Heart left ventricle (tissue), 16 donors: ENCODE results near the gene KLHL2. TPM values are rescaled to one million over a fixed set of nuclear protein-coding genes. Genes with fewer than 3 reads are reported as not detected.

ENCODE experiments used
- ATAC-seq, 4 donors: fragments of 200-7000 bp; cut with Tn5 transposase; one replicate each; pipeline ENCODE4 v1.9.1; 2020 to 2022; ENCODE audit warnings: moderate library complexity in 4 of 4, mild to moderate bottlenecking in 3 of 4, moderate number of reproducible peaks in 1 of 4
- DNase-seq, 5 donors: peaks; one replicate each; pipeline ENCODE4 v3.0.0-alpha.2; 2020
- H3K27ac ChIP-seq, 12 donors: fragments of 200-600 bp; sonication (generic) in 4 of 12; one replicate each; pipeline versions ENCODE4 v1.5.0 to v1.8.0; 2016 to 2022; ENCODE audit warnings: mild to moderate bottlenecking in 2 of 12
- H3K27me3 ChIP-seq, 9 donors: fragments of 200-600 bp; sonication (generic) in 2 of 9; one replicate each; pipeline versions ENCODE4 v1.5.1 to v1.8.0; 2016 to 2022; ENCODE audit warnings: mild to moderate bottlenecking in 3 of 9
- H3K36me3 ChIP-seq, 9 donors: fragments of 200-600 bp; sonication (generic) in 2 of 9; one replicate each; pipeline versions ENCODE4 v1.5.0 to v1.8.0; 2018 to 2022; ENCODE audit warnings: mild to moderate bottlenecking in 2 of 9
- H3K4me1 ChIP-seq, 12 donors: fragments of 200-600 bp; sonication (generic) in 4 of 12; one replicate each; pipeline versions ENCODE4 v1.5.0 to v1.8.0; 2016 to 2022; ENCODE audit warnings: mild to moderate bottlenecking in 3 of 12
- H3K4me3 ChIP-seq, 12 donors: fragments of 200-600 bp; sonication (generic) in 4 of 12; one replicate each; pipeline versions ENCODE4 v1.5.0 to v1.8.0; 2017 to 2022; ENCODE audit warnings: mild to moderate bottlenecking in 9 of 12, moderate library complexity in 4 of 12
- H3K9me3 ChIP-seq, 12 donors: fragments of 200-600 bp; sonication (generic) in 4 of 12; one replicate each; pipeline versions ENCODE4 v1.5.0 to v1.8.0; 2016 to 2022; ENCODE audit warnings: mild to moderate bottlenecking in 1 of 12
- CTCF ChIP-seq, 12 donors: fragments of 200-600 bp; sonication (generic) in 4 of 12; IDR thresholded peaks; one replicate each; pipeline versions ENCODE4 v1.5.0 to v1.8.0; 2018 to 2022; ENCODE audit warnings: antibody characterized with exemption in 12 of 12, mild to moderate bottlenecking in 5 of 12
- POLR2A ChIP-seq, 2 donors: fragments of 450-650 bp; IDR thresholded peaks; one replicate each; pipeline ENCODE4 v1.6.1; 2017; ENCODE audit warnings: antibody characterized with exemption in 2 of 2, mild to moderate bottlenecking in 2 of 2, moderate library complexity in 2 of 2
- WGBS, 4 donors: extraction: QIAGEN DNeasy Blood & Tissue Kit in 2 of 4; methylation state at CpG; one replicate each; pipeline versions ENCODE4 v1.1.5 to v1.1.7; 2013 to 2018; 5-methylcytosine and 5-hydroxymethylcytosine counted together
- intact Hi-C, 10 donors: fragments of 100-400 bp; cut with DNase I; formaldehyde crosslinking; loops; one replicate each; pipeline versions ENCODE4 v1.11.1 to v1.14.2; 2022
- polyA plus RNA-seq, 2 donors: library from polyadenylated mRNA; stranded (reverse); fragments of 200-250 nt; gene quantifications; one replicate each; pipeline ENCODE4 v1.2.3, GENCODE V29; 2013
- total RNA-seq, 9 donors: library from RNA; depleted of rRNA in 2 of 9; stranded (reverse); fragments of >200 nt in 2 of 9; fragmentation: NEBNext Ultra II Directional in 3 of 9; extraction: Animal tissue kit (Norgen Biotek cat#: 25700) in 3 of 9; gene quantifications; one replicate each; pipeline versions ENCODE4 v1.1.0 to v1.2.4, GENCODE V29; 2016 to 2023
- donor health status: ischemic (EF 13 %, LVEDD 7.1; RV severe dilation, severe dysfunction).
- donor health status: healthy with polysubstance abuse.
- donor health status: DM: no; HTN: yes; CAD: no.
- donor health status: DM: no; HTN: no; CAD: no.
- donor health status: ischemic (EF 25% LVEDD 6.9; RV normal size, moderate dysfunction).
- donor health status: ischemic (EF 25% LVEDD 5.7; RV mildly dilated, moderate dysfunction).
- donor health status: healthy.
- donor health status: DM: yes; HTN: yes; CAD: no.
- donor health status: ischemic (EF 35%, LVEDD 5.7; RV mildly dilated, moderate dysfunction).
- donor health status: nonischemic (EF 11% LVEDD 7.7; RV severe dilation, severe dysfunction).
- donor health status: DM: yes; HTN: yes; CAD: no.
- donor health status: PGD.
- donor health status: ischemic (EF 29% LVEDD 5.4; RV normal size, mild dysfunction).
- donor health status: nonischemic (EF 23%, LVEDD 6.1; RV moderate dilation, normal function).

KLHL2 gene
- total and polyA plus RNA-seq, 11 donors, result 4.0 to 18.6 (median 10.8) TPM

- Histone ChIP-seq H3K27me3 (no peaks in the 10 kb centered on the region), H3K9me3 (peaks cover 0 to 9% (median 0%) of the 10 kb centered on the region in 12 donors), H3K4me3 (no peak overlapping the region), H3K27ac (no peak overlapping the region), H3K4me1 (no peaks in the 10 kb centered on the region), H3K36me3 (no peaks in the 10 kb centered on the region)
- ATAC-seq (no peak), DNase-seq (no peak)
- intact Hi-C loops, result no loop called here
- no peak for TF ChIP-seq CTCF (IDR thresholded peaks at IDR 0.05)
- no peak for TF ChIP-seq POLR2A (IDR thresholded peaks at IDR 0.05)
- WGBS, 4 donors, result 69 to 79% (median 74%) methylated on average over 5 of the region's 5 CpGs
Measured at GRCh38 chr4:165369522-165369921, 162.2 kb downstream of the KLHL2 start.

DNA sequence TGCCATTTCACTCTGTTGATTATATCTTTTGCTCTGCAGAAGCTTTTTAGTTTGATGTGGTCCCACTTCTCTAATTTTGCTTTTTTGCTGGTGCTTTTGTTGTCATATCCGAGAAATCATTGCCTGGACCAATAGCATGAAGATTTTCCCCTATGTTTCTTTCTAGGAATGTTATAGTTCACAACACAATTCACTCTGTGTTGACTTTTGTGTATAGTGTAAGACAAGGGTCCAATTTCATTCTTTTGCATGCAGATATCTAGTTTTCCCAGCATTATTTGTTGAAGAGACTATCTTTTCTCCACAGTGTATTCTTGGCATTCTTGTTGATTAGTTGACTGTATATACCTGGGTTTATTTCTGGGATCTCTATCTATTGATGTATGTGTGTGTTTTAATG, 163.2 kb downstream of the KLHL2 start:
- no peak overlapping the region for H3K27ac ChIP-seq
- TF ChIP-seq CTCF (IDR thresholded peaks at IDR 0.05), result no peak
- no peak for TF ChIP-seq POLR2A (IDR thresholded peaks at IDR 0.05)
- intact Hi-C loops, result no loop called here
- WGBS, 4 donors, result 82 to 92% (median 88%) methylated on average over 1 of the region's 1 CpG
- peaks cover 0 to 19% (median 3%) of the 10 kb centered on the region in 12 donors for H3K9me3 ChIP-seq
- H3K4me3 ChIP-seq, result no peak overlapping the region
- H3K27me3 ChIP-seq, result peaks cover 0 to 5% (median 0%) of the 10 kb centered on the region in 9 donors
- DNase-seq (no peak), ATAC-seq (no peak)
- H3K4me1 ChIP-seq, result no peaks in the 10 kb centered on the region
- no peaks in the 10 kb centered on the region for H3K36me3 ChIP-seq

Other genes with a start within 250 kb of the KLHL2 start
- gene TRIM61, start 229.9 kb upstream of the KLHL2 start, total RNA-seq, result 1 to 10 TPM in 7 of 9 donors, under 1 TPM in 2; 0.94 to 3.0 (median 2.1) TPM
- gene TRIM61, start 229.9 kb upstream of the KLHL2 start, polyA plus RNA-seq, result 1 to 10 TPM in 1 of 2 donors, under 1 TPM in 1; 0.76 to 2.1 TPM
- gene TRIM60, start 175.6 kb upstream of the KLHL2 start, total RNA-seq, result not detected
- gene TRIM60, start 175.6 kb upstream of the KLHL2 start, polyA plus RNA-seq, result not detected
- gene TRIM75, start 153.7 kb upstream of the KLHL2 start, total RNA-seq, result not detected
- not detected for gene TRIM75, start 153.7 kb upstream of the KLHL2 start, polyA plus RNA-seq
- gene TMEM192, start 94.7 kb upstream of the KLHL2 start, total RNA-seq, result 10 to 100 TPM; 12.8 to 21.0 (median 17.7) TPM
- 10 to 100 TPM in 1 of 2 donors, 1 to 10 TPM in 1; 6.5 to 21.1 TPM for gene TMEM192, start 94.7 kb upstream of the KLHL2 start, polyA plus RNA-seq
- 10 to 100 TPM in 7 of 9 donors, 1 to 10 TPM in 2; 7.1 to 16.9 (median 13.2) TPM for gene MSMO1, start 120.1 kb downstream of the KLHL2 start, total RNA-seq
- 10 to 100 TPM in 1 of 2 donors, 1 to 10 TPM in 1; 6.0 to 28.4 TPM for gene MSMO1, start 120.1 kb downstream of the KLHL2 start, polyA plus RNA-seq
- 100 to 1,000 TPM in 1 of 9 donors, 10 to 100 TPM in 8; 16.6 to 115 (median 34.5) TPM for gene CPE, start 171.4 kb downstream of the KLHL2 start, total RNA-seq
- 10 to 100 TPM; 13.3 to 23.4 TPM for gene CPE, start 171.4 kb downstream of the KLHL2 start, polyA plus RNA-seq